Small intestine (tissue), 7 donors: Measurements from ENCODE around the gene ARPC4. TPM values are rescaled to one million over a fixed set of nuclear protein-coding genes. Genes with fewer than 3 reads are reported as not detected.
A peak's percentile ranks its signal among the peaks of the same experiment; 100 is the strongest.

Experiments
- DNase-seq, 2 donors: peaks; one replicate each; pipeline versions ENCODE4 v3.0.0 to v3.0.0-alpha.2; 2013
- FAIRE-seq: peaks from 2 replicates; lab custom pipeline; 2012; peaks lifted over from hg19 to GRCh38; lab: Jason Lieb, UNC
- H3K27ac ChIP-seq, 3 donors: one replicate each; pipeline ENCODE4 v1.5.1; 2013; ENCODE audit warnings: low read length in 2 of 3, mild to moderate bottlenecking in 2 of 3, control low read depth in 1 of 3, inconsistent platforms in 1 of 3, low read depth in 1 of 3, moderate library complexity in 1 of 3
- H3K27me3 ChIP-seq, 3 donors: one replicate each; pipeline ENCODE4 v1.6.1; 2013; ENCODE audit warnings: low read length in 3 of 3, inconsistent platforms in 1 of 3; ENCODE audit not compliant: control insufficient read depth in 3 of 3, insufficient read depth in 3 of 3
- H3K36me3 ChIP-seq, 3 donors: one replicate each; pipeline ENCODE4 v1.6.1; 2013; ENCODE audit warnings: low read length in 3 of 3, inconsistent platforms in 1 of 3, low read depth in 1 of 3, mild to moderate bottlenecking in 1 of 3, moderate library complexity in 1 of 3; ENCODE audit not compliant: control insufficient read depth in 3 of 3, insufficient read depth in 2 of 3
- H3K4me1 ChIP-seq, 3 donors: one replicate each; pipeline ENCODE4 v1.6.1; 2013; ENCODE audit warnings: low read length in 2 of 3, inconsistent platforms in 1 of 3, low read depth in 1 of 3, mild to moderate bottlenecking in 1 of 3, moderate library complexity in 1 of 3; ENCODE audit not compliant: control insufficient read depth in 3 of 3, insufficient read depth in 2 of 3
- H3K4me3 ChIP-seq, 3 donors: one replicate each; pipeline ENCODE4 v1.5.1; 2013; ENCODE audit warnings: low read length in 3 of 3, control low read depth in 1 of 3, inconsistent platforms in 1 of 3, low read depth in 1 of 3, mild to moderate bottlenecking in 1 of 3, moderate library complexity in 1 of 3
- H3K9me3 ChIP-seq, 2 donors: one replicate each; pipeline ENCODE4 v1.6.1; 2013; ENCODE audit warnings: low read depth in 1 of 2, low read length in 1 of 2; ENCODE audit not compliant: control insufficient read depth in 2 of 2, insufficient read depth in 1 of 2
- WGBS, 3 donors: extraction: QIAGEN DNeasy Blood & Tissue Kit; methylation state at CpG; one replicate each; pipeline ENCODE4 v1.1.7; 2013; 5-methylcytosine and 5-hydroxymethylcytosine counted together
- polyA plus RNA-seq, 4 donors: library from polyadenylated mRNA; stranded (reverse) in 3 of 4; unstranded in 1 of 4; fragments of 200-250 nt in 3 of 4; fragments of 120-200 nt in 1 of 4; gene quantifications; one replicate each; pipeline versions ENCODE4 v1.2.1 to v1.2.3, GENCODE V29; 2013
- donor health status: healthy with polysubstance abuse.
- donor health status: control.
- donor health status: control.
- donor health status: Bipolar disorder and iron deficiency.
- donor health status: healthy.

The ARPC4 gene
- polyA plus RNA-seq, 4 donors, result 143 to 178 (median 161) TPM

GRCh38 chr3:9776896-9777693 lies 15.8 kb upstream of the ARPC4 start:
- Histone ChIP-seq H3K4me1 (peaks cover 6 to 55% (median 13%) of the 10 kb centered on the region in 3 donors), H3K27ac (no peak overlapping the region), H3K4me3 (no peak overlapping the region), H3K36me3 (peaks cover 0 to 24% (median 4%) of the 10 kb centered on the region in 3 donors), H3K27me3 (no peaks in the 10 kb centered on the region), H3K9me3 (no peaks in the 10 kb centered on the region)
- FAIRE-seq (no peak), DNase-seq (no peak)
- WGBS, 3 donors, result 67 to 96% (median 90%) methylated on average over 5 of the region's 5 CpGs

DNA sequence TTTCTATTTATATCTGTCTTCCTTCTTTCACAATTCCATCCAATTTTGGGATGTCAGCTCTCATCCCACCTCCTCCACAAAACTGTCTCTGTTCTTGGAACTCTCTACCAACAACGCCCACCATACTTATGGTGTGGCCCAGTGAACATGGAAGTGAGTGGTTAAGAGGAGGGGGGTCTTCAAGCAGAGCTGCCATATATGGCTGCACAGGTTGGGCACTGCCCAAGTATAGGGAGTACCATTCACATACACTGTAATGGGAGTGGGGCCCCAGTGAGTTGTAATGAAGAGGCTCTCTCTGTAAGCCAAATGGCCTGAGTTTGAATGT lies 15.2 kb upstream of the ARPC4 start:
- DNase-seq, result no peak
- H3K27ac ChIP-seq, result peak overlapping the region in 1 of 3 donors; percentile 13
- H3K9me3 ChIP-seq, result no peaks in the 10 kb centered on the region
- H3K4me3 ChIP-seq, result no peak overlapping the region
- no peaks in the 10 kb centered on the region for H3K27me3 ChIP-seq
- H3K36me3 ChIP-seq, result peaks cover 0 to 24% (median 4%) of the 10 kb centered on the region in 3 donors
- 91 to 100% (median 100%) methylated on average over 1 of the region's 1 CpG for WGBS, 3 donors
- peaks cover 6 to 56% (median 13%) of the 10 kb centered on the region in 3 donors for H3K4me1 ChIP-seq
- no peak for FAIRE-seq

DNA sequence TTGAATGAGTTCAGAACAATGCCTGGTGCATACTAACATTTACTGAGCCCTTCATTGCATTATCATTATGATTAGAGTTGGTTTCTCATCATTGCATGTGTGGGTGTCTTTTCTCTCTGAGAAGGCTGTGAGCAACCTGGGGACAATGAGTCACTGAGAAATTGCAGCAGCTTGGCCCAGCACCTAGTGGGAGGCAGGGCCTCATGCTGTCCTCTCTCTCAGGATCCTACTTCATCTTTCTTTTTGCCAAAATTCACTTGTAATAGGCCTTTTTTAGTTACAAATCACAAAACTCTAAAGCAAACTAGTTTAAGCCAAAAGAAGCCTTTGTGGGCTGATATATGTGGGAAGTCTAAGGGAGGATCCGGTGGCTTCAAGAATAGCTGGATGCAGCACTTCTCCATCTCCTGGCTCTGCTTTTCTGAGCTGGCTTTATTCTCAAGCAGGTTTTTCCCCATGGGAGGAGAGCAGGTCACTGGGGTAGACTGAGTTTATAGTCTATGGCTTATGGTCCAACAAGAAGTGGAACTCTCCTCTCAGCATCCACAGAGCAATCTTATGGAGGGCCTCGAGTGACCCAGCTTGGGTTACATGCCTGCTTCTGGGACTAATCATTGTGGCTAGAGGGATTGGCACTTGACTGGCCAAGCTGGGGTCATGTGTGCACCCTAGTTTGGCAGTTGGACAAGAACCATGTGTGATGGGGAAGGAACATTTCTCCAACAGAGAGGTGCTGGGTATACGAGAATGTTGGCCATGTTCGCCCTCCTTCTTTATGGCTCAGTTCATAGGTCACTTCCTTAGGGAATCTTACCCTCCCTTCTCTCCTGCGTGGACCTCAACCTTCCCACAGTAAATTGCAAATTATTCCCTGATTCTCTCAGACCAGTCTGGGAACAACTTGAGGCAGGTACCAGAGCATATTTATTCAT lies 14.5 kb upstream of the ARPC4 start:
- DNase-seq (peak; percentile 71 to 72), FAIRE-seq (no peak)
- WGBS, 3 donors, result 34 to 65% (median 58%) methylated on average over 5 of the region's 5 CpGs
- H3K27me3 ChIP-seq, result no peaks in the 10 kb centered on the region
- no peaks in the 10 kb centered on the region for H3K9me3 ChIP-seq
- peak overlapping the region in 2 of 3 donors; percentile 47 to 86 for H3K27ac ChIP-seq
- H3K4me3 ChIP-seq, result no peak overlapping the region
- peaks cover 6 to 56% (median 13%) of the 10 kb centered on the region in 3 donors for H3K4me1 ChIP-seq
- peaks cover 0 to 27% (median 4%) of the 10 kb centered on the region in 3 donors for H3K36me3 ChIP-seq

DNA sequence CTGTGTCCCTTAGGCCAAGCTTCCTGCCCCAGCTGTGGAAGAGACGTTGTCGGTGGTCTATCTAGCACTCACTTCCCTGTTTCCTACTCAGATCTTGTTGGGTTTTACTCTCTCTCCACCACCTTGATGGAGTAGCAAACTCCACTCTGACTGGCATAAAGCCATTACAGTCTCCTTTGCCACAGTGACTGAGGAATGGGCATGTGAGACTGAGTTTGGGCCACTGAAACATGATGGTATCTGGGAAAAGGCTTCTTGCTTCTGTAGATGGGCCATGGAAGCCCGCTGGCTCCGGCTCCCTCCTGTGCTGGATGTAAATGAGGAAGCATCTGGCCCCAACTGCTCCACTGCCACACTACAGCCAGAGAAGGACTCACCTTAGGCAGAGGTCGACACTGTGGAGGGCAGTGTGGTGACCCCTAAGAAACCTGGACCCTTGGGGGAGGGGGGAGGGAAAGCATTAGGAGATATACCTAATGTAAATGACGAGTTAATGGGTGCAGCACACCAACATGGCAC lies 13.7 kb upstream of the ARPC4 start:
- Histone ChIP-seq H3K27ac (peak overlapping the region in 2 of 3 donors; percentile 47 to 86), H3K36me3 (peaks cover 4 to 33% (median 5%) of the 10 kb centered on the region in 3 donors), H3K27me3 (no peaks in the 10 kb centered on the region), H3K4me3 (no peak overlapping the region), H3K4me1 (peaks cover 6 to 56% (median 13%) of the 10 kb centered on the region in 3 donors), H3K9me3 (no peaks in the 10 kb centered on the region)
- DNase-seq (no peak), FAIRE-seq (no peak)
- 55 to 69% (median 60%) methylated on average over 6 of the region's 6 CpGs for WGBS, 3 donors

- FAIRE-seq, result no peak
- Histone ChIP-seq H3K27ac (peak overlapping the region; percentile 15 to 86 (median 57)), H3K9me3 (no peaks in the 10 kb centered on the region), H3K4me3 (no peak overlapping the region), H3K4me1 (peaks cover 6 to 56% (median 13%) of the 10 kb centered on the region in 3 donors), H3K27me3 (no peaks in the 10 kb centered on the region), H3K36me3 (peaks cover 4 to 38% (median 5%) of the 10 kb centered on the region in 3 donors)
- WGBS, 3 donors, result 63 to 82% (median 72%) methylated on average over 8 of the region's 8 CpGs
- no peak for DNase-seq
These were observed 13.0 kb upstream of the ARPC4 start for GRCh38 chr3:9779721-9780457.

DNA sequence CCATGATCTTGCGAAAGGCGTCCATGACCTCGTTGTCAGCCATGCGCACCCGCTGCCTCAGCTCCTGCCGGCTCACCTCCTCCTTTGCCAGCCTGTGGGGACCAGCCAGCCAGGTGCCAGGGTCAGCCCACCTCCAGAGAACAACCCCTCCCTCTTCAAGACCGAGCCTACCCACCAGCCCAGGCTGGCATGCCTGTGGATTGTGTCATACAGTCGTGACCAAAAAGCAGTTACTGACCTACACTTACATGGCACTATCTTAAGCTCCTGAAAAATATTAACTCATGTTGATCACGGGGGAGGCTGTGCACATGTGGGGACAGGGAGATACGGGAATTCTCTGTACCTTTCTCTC lies 12.4 kb upstream of the ARPC4 start:
- peak in 1 of 2 donors; percentile 74 for DNase-seq
- Histone ChIP-seq H3K27me3 (no peaks in the 10 kb centered on the region), H3K9me3 (no peaks in the 10 kb centered on the region), H3K4me1 (peaks cover 6 to 56% (median 13%) of the 10 kb centered on the region in 3 donors), H3K27ac (peak overlapping the region; percentile 15 to 86 (median 57)), H3K36me3 (peaks cover 5 to 42% (median 8%) of the 10 kb centered on the region in 3 donors), H3K4me3 (no peak overlapping the region)
- 62 to 68% (median 64%) methylated on average over 10 of the region's 10 CpGs for WGBS, 3 donors
- FAIRE-seq, result no peak

GRCh38 chr3:9780910-9781309 lies 12.0 kb upstream of the ARPC4 start:
- 48 to 72% (median 61%) methylated on average over 4 of the region's 4 CpGs for WGBS, 3 donors
- Histone ChIP-seq H3K4me1 (peaks cover 6 to 56% (median 13%) of the 10 kb centered on the region in 3 donors), H3K36me3 (peaks cover 5 to 47% (median 8%) of the 10 kb centered on the region in 3 donors), H3K9me3 (no peaks in the 10 kb centered on the region), H3K4me3 (no peak overlapping the region), H3K27me3 (no peaks in the 10 kb centered on the region), H3K27ac (peak overlapping the region in 1 of 3 donors; percentile 86)
- FAIRE-seq (no peak), DNase-seq (peak in 1 of 2 donors; percentile 36)
